Lower leg skin (tissue), 4 donors: ENCODE measurements around the gene IRGQ. TPM values are rescaled to one million over a fixed set of nuclear protein-coding genes. Genes with fewer than 3 reads are reported as not detected.
A peak's percentile ranks its signal among the peaks of the same experiment; 100 is the strongest.

ENCODE experiments used
- DNase-seq, 2 donors: peaks; one replicate each; pipeline ENCODE4 v3.0.0-alpha.2; 2019; ENCODE audit warnings: low spot score in 2 of 2
- H3K4me3 ChIP-seq: fragments of 200-600 bp; sonication (generic); 2 replicates; pipeline ENCODE4 v1.5.1; 2017; ENCODE audit warnings: mild to moderate bottlenecking, low read depth; ENCODE audit not compliant: poor library complexity, severe bottlenecking
- POLR2A ChIP-seq, 2 donors: fragments of 450-650 bp; IDR thresholded peaks; one replicate each; pipeline ENCODE4 v1.6.1; 2016 to 2017; ENCODE audit warnings: antibody characterized with exemption in 2 of 2, mild to moderate bottlenecking in 1 of 2, moderate library complexity in 1 of 2
- WGBS, 2 donors: methylation state at CpG; one replicate each; pipeline ENCODE4 v1.1.5; 2018; 5-methylcytosine and 5-hydroxymethylcytosine counted together
- intact Hi-C: fragments of 100-400 bp; cut with DNase I; formaldehyde crosslinking; loops from one replicate; pipeline ENCODE4 v1.15.0; 2023; ENCODE audit warnings: low total_unique reads
- total RNA-seq, 4 donors: library from RNA; depleted of rRNA; stranded (reverse); fragments of >200 nt; gene quantifications; one replicate each; pipeline ENCODE4 v1.1.0, GENCODE V29; 2016
- TF ChIP-seq, protein P1 (sequence below), 3 donors: fragments of 450-650 bp; IDR thresholded peaks; one replicate each; pipeline ENCODE4 v1.5.1; 2016; ENCODE audit warnings: antibody characterized with exemption in 3 of 3, mild to moderate bottlenecking in 3 of 3, moderate library complexity in 2 of 3

The IRGQ gene
- total RNA-seq, 4 donors from 2014 or later, result 17.4 to 38.9 (median 21.7) TPM

DNA sequence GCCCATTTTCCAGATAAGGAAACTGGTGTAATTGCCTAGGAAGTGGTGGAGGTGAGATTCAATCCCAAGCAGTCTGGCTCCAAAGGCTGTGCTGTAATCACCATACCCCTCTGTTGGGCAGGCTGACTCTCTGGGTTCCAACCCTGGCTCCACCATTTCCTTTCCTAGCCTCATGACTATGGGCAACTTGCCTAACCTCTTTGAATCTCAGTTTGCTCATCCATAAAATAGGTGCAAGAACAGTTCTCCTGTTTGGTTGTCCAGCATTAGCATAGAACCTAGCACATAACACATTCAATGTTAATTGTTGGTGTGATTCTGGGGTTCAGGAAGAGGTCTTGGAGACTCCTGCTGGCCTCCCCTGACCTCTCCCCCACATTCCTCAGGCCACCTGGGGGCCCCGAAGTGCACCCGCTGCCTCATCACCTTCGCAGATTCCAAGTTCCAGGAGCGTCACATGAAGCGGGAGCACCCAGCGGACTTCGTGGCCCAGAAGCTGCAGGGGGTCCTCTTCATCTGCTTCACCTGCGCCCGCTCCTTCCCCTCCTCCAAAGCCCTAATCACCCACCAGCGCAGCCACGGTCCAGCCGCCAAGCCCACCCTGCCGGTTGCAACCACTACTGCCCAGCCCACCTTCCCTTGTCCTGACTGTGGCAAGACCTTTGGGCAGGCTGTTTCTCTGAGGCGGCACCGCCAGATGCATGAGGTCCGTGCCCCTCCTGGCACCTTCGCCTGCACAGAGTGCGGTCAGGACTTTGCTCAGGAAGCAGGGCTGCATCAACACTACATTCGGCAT lies 2.7 kb upstream of the IRGQ start:
- intact Hi-C loops, result no loop called here
- 89 to 90% methylated on average over 19 of the region's 19 CpGs for WGBS, 2 donors
- no peak for DNase-seq
- TF ChIP-seq, protein P1, sequence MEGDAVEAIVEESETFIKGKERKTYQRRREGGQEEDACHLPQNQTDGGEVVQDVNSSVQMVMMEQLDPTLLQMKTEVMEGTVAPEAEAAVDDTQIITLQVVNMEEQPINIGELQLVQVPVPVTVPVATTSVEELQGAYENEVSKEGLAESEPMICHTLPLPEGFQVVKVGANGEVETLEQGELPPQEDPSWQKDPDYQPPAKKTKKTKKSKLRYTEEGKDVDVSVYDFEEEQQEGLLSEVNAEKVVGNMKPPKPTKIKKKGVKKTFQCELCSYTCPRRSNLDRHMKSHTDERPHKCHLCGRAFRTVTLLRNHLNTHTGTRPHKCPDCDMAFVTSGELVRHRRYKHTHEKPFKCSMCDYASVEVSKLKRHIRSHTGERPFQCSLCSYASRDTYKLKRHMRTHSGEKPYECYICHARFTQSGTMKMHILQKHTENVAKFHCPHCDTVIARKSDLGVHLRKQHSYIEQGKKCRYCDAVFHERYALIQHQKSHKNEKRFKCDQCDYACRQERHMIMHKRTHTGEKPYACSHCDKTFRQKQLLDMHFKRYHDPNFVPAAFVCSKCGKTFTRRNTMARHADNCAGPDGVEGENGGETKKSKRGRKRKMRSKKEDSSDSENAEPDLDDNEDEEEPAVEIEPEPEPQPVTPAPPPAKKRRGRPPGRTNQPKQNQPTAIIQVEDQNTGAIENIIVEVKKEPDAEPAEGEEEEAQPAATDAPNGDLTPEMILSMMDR (IDR thresholded peaks at IDR 0.05), result no peak
- TF ChIP-seq POLR2A (IDR thresholded peaks at IDR 0.05), result no peak
- H3K4me3 ChIP-seq, result no peak overlapping the region

- no peak overlapping the region for H3K4me3 ChIP-seq
- intact Hi-C loops, result no loop called here
These were observed 1.9 kb upstream of the IRGQ start for GRCh38 chr19:43597876-43598275.

GRCh38 chr19:43596842-43597461 lies 1.0 kb upstream of the IRGQ start:
- WGBS, 2 donors, result 15 to 22% methylated on average over 7 of the region's 7 CpGs

More at GRCh38 chr19:43597876-43598275, 1.9 kb upstream of the IRGQ start:
- no peak for DNase-seq
- no peak for TF ChIP-seq POLR2A (IDR thresholded peaks at IDR 0.05)
- TF ChIP-seq, protein P1 (IDR thresholded peaks at IDR 0.05), result no peak
- WGBS, 2 donors, result 33 to 46% methylated on average over 5 of the region's 5 CpGs

GRCh38 chr19:43595605-43595998 lies 332 bp downstream of the IRGQ start:
- peak overlapping the region; percentile 53 for H3K4me3 ChIP-seq
- peak in 1 of 2 donors; percentile 30 for TF ChIP-seq POLR2A (IDR thresholded peaks at IDR 0.05)
- TF ChIP-seq, protein P1 (IDR thresholded peaks at IDR 0.05), result no peak
- DNase-seq, result no peak
- WGBS, 2 donors, result 0% methylated on average over 18 of the region's 18 CpGs
- intact Hi-C loops, result no loop called here

More at GRCh38 chr19:43596842-43597461, 1.0 kb upstream of the IRGQ start:
- no peak for DNase-seq
- H3K4me3 ChIP-seq, result peak overlapping the region; percentile 42
- TF ChIP-seq, protein P1 (IDR thresholded peaks at IDR 0.05), result no peak
- no peak for TF ChIP-seq POLR2A (IDR thresholded peaks at IDR 0.05)
- intact Hi-C loops, result no loop called here

- TF ChIP-seq, protein P1 (IDR thresholded peaks at IDR 0.05), result peak in 1 of 3 donors; percentile 58
- TF ChIP-seq POLR2A (IDR thresholded peaks at IDR 0.05), result no peak
- DNase-seq, result peak; percentile 46 to 93
- peak overlapping the region; percentile 53 for H3K4me3 ChIP-seq
- WGBS, 2 donors, result 1 to 2% methylated on average over 29 to 58 of the region's 64 CpGs
- intact Hi-C loops, result no loop called here
These were observed 977 bp downstream of the IRGQ start for GRCh38 chr19:43594710-43595604.
